ENCODE results near the gene ABCC6.

DNA sequence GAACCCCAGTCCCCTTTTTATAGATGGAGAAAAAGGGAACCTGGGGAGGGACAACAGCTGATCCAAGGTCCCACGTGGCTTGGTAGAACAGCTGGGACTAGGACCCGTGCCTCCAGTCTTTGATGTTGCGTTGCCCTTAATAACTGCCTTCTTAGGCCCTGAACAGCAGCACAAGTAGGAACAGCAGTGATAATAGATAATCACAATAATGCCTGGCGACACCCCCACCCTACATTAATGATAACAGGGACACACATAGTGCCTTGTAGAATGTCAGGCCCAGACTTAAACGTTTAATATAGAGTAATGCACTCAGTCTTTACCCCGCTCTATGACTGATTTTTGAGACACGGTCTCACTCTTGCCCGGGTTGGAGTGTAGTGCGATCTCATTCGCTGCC, 96.4 kb downstream of the ABCC6 start:
- TF ChIP-seq, protein P1, sequence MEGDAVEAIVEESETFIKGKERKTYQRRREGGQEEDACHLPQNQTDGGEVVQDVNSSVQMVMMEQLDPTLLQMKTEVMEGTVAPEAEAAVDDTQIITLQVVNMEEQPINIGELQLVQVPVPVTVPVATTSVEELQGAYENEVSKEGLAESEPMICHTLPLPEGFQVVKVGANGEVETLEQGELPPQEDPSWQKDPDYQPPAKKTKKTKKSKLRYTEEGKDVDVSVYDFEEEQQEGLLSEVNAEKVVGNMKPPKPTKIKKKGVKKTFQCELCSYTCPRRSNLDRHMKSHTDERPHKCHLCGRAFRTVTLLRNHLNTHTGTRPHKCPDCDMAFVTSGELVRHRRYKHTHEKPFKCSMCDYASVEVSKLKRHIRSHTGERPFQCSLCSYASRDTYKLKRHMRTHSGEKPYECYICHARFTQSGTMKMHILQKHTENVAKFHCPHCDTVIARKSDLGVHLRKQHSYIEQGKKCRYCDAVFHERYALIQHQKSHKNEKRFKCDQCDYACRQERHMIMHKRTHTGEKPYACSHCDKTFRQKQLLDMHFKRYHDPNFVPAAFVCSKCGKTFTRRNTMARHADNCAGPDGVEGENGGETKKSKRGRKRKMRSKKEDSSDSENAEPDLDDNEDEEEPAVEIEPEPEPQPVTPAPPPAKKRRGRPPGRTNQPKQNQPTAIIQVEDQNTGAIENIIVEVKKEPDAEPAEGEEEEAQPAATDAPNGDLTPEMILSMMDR (IDR thresholded peaks at IDR 0.05; ENCODE audit: borderline replicate concordance, extremely low read depth, low read length, poor library complexity, severe bottlenecking): no peak
- TF ChIP-seq EZH2 (IDR thresholded peaks at IDR 0.05; ENCODE audit: borderline replicate concordance, low read depth, low read length, severe bottlenecking): no peak
